ENCODE results near the gene SENP2.

- TF ChIP-seq JUND (IDR thresholded peaks at IDR 0.05) (no peak), SP1 (IDR thresholded peaks at IDR 0.05) (no peak), GABPA (IDR thresholded peaks at IDR 0.05 in 1 of 2, conservative IDR thresholded peaks at IDR 0.05 in 1 of 2) (no peak), TAF1 (conservative IDR thresholded peaks at IDR 0.05) (no peak), FOXA1 (IDR thresholded peaks at IDR 0.05) (no peak)
- TF ChIP-seq, protein P1, sequence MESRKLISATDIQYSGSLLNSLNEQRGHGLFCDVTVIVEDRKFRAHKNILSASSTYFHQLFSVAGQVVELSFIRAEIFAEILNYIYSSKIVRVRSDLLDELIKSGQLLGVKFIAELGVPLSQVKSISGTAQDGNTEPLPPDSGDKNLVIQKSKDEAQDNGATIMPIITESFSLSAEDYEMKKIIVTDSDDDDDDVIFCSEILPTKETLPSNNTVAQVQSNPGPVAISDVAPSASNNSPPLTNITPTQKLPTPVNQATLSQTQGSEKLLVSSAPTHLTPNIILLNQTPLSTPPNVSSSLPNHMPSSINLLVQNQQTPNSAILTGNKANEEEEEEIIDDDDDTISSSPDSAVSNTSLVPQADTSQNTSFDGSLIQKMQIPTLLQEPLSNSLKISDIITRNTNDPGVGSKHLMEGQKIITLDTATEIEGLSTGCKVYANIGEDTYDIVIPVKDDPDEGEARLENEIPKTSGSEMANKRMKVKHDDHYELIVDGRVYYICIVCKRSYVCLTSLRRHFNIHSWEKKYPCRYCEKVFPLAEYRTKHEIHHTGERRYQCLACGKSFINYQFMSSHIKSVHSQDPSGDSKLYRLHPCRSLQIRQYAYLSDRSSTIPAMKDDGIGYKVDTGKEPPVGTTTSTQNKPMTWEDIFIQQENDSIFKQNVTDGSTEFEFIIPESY (IDR thresholded peaks at IDR 0.05) = no peak
- TF ChIP-seq, protein P2, sequence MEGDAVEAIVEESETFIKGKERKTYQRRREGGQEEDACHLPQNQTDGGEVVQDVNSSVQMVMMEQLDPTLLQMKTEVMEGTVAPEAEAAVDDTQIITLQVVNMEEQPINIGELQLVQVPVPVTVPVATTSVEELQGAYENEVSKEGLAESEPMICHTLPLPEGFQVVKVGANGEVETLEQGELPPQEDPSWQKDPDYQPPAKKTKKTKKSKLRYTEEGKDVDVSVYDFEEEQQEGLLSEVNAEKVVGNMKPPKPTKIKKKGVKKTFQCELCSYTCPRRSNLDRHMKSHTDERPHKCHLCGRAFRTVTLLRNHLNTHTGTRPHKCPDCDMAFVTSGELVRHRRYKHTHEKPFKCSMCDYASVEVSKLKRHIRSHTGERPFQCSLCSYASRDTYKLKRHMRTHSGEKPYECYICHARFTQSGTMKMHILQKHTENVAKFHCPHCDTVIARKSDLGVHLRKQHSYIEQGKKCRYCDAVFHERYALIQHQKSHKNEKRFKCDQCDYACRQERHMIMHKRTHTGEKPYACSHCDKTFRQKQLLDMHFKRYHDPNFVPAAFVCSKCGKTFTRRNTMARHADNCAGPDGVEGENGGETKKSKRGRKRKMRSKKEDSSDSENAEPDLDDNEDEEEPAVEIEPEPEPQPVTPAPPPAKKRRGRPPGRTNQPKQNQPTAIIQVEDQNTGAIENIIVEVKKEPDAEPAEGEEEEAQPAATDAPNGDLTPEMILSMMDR (IDR thresholded peaks at IDR 0.05; ENCODE audit: low read depth, low read length, missing input control) = no peak
- TF ChIP-seq, protein P3, sequence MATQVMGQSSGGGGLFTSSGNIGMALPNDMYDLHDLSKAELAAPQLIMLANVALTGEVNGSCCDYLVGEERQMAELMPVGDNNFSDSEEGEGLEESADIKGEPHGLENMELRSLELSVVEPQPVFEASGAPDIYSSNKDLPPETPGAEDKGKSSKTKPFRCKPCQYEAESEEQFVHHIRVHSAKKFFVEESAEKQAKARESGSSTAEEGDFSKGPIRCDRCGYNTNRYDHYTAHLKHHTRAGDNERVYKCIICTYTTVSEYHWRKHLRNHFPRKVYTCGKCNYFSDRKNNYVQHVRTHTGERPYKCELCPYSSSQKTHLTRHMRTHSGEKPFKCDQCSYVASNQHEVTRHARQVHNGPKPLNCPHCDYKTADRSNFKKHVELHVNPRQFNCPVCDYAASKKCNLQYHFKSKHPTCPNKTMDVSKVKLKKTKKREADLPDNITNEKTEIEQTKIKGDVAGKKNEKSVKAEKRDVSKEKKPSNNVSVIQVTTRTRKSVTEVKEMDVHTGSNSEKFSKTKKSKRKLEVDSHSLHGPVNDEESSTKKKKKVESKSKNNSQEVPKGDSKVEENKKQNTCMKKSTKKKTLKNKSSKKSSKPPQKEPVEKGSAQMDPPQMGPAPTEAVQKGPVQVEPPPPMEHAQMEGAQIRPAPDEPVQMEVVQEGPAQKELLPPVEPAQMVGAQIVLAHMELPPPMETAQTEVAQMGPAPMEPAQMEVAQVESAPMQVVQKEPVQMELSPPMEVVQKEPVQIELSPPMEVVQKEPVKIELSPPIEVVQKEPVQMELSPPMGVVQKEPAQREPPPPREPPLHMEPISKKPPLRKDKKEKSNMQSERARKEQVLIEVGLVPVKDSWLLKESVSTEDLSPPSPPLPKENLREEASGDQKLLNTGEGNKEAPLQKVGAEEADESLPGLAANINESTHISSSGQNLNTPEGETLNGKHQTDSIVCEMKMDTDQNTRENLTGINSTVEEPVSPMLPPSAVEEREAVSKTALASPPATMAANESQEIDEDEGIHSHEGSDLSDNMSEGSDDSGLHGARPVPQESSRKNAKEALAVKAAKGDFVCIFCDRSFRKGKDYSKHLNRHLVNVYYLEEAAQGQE (IDR thresholded peaks at IDR 0.05) = no peak
Observed at GRCh38 chr3:185639632-185640206, 53.6 kb downstream of the SENP2 start.
